ENCODE results near the gene PDLIM5. TPM values are rescaled to one million over a fixed set of nuclear protein-coding genes. Genes with fewer than 3 reads are reported as not detected.

Gene PDLIM5
- total RNA-seq, 1 donor from 2014 or later: 311 TPM

GRCh38 chr4:94420356-94420755 lies 31.4 kb upstream of the PDLIM5 start:
- H3K36me3 ChIP-seq (ENCODE audit: control insufficient read depth in 3 of 3, insufficient read depth in 3 of 3, low read length in 3 of 3): no peaks in the 10 kb centered on the region
- H3K9me3 ChIP-seq (ENCODE audit: control insufficient read depth in 3 of 3, low read length in 3 of 3): peaks cover 0 to 3% (median 0%) of the 10 kb centered on the region in 3 donors
- no peak overlapping the region for H3K9ac ChIP-seq (ENCODE audit: low read depth in 1 of 3, low read length in 3 of 3)
- H3K27me3 ChIP-seq (ENCODE audit: control insufficient read depth in 3 of 3, insufficient read depth in 3 of 3, low read length in 3 of 3): no peaks in the 10 kb centered on the region
- no peak overlapping the region for H3K27ac ChIP-seq (ENCODE audit: low read depth, low read length)
- peaks cover 0 to 2% (median 0%) of the 10 kb centered on the region in 3 donors for H3K4me1 ChIP-seq (ENCODE audit: control insufficient read depth in 3 of 3, insufficient read depth in 3 of 3, low read length in 3 of 3)
- no peak overlapping the region for H3K4me3 ChIP-seq (ENCODE audit: low read length in 3 of 3)

DNA sequence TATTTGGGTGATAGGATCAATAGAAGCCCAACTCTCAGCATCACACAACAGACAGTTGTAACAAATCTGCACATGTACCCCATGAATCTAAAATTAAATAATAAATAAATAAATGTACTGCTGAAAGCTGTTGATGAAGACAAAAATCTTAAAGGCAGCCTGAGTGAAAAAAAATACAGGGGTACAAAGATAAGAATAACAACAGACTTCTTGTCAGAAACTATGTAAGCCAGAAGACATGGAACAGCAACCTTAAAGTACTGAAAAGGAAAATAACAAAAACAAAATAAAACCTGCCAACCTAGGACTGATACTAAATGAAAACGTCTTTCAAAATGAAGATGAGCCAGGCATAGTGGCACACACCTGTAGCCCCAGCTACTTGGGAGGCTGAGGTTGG lies 25.0 kb upstream of the PDLIM5 start:
- H3K4me3 ChIP-seq (ENCODE audit: low read length in 3 of 3): no peak overlapping the region
- no peak overlapping the region for H3K27ac ChIP-seq (ENCODE audit: low read depth, low read length)
- H3K4me1 ChIP-seq (ENCODE audit: control insufficient read depth in 3 of 3, insufficient read depth in 3 of 3, low read length in 3 of 3): peaks cover 0 to 9% (median 8%) of the 10 kb centered on the region in 3 donors
- H3K9ac ChIP-seq (ENCODE audit: low read depth in 1 of 3, low read length in 3 of 3): no peak overlapping the region
- H3K9me3 ChIP-seq (ENCODE audit: control insufficient read depth in 3 of 3, low read length in 3 of 3): peaks cover 0 to 7% (median 1%) of the 10 kb centered on the region in 3 donors
- H3K27me3 ChIP-seq (ENCODE audit: control insufficient read depth in 3 of 3, insufficient read depth in 3 of 3, low read length in 3 of 3): no peaks in the 10 kb centered on the region
- H3K36me3 ChIP-seq (ENCODE audit: control insufficient read depth in 3 of 3, insufficient read depth in 3 of 3, low read length in 3 of 3): no peaks in the 10 kb centered on the region

- no peaks in the 10 kb centered on the region for H3K27me3 ChIP-seq (ENCODE audit: control insufficient read depth in 3 of 3, insufficient read depth in 3 of 3, low read length in 3 of 3)
- H3K4me3 ChIP-seq (ENCODE audit: low read length in 3 of 3): peak overlapping the region in 1 of 3 donors; percentile 15
- H3K27ac ChIP-seq (ENCODE audit: low read depth, low read length): peak overlapping the region; percentile 86
- H3K9ac ChIP-seq (ENCODE audit: low read depth in 1 of 3, low read length in 3 of 3): peak overlapping the region in 1 of 3 donors; percentile 60
- H3K36me3 ChIP-seq (ENCODE audit: control insufficient read depth in 3 of 3, insufficient read depth in 3 of 3, low read length in 3 of 3): no peaks in the 10 kb centered on the region
- H3K4me1 ChIP-seq (ENCODE audit: control insufficient read depth in 3 of 3, insufficient read depth in 3 of 3, low read length in 3 of 3): peaks cover 0 to 9% (median 8%) of the 10 kb centered on the region in 3 donors
- peaks cover 0 to 7% (median 1%) of the 10 kb centered on the region in 3 donors for H3K9me3 ChIP-seq (ENCODE audit: control insufficient read depth in 3 of 3, low read length in 3 of 3)
These were observed 22.9 kb upstream of the PDLIM5 start for GRCh38 chr4:94428884-94429283.

- Histone ChIP-seq H3K9ac (ENCODE audit: low read depth in 1 of 3, low read length in 3 of 3) (no peak overlapping the region), H3K27ac (ENCODE audit: low read depth, low read length) (peak overlapping the region; percentile 86), H3K9me3 (ENCODE audit: control insufficient read depth in 3 of 3, low read length in 3 of 3) (peaks cover 0 to 7% (median 1%) of the 10 kb centered on the region in 3 donors), H3K27me3 (ENCODE audit: control insufficient read depth in 3 of 3, insufficient read depth in 3 of 3, low read length in 3 of 3) (no peaks in the 10 kb centered on the region), H3K4me1 (ENCODE audit: control insufficient read depth in 3 of 3, insufficient read depth in 3 of 3, low read length in 3 of 3) (peaks cover 0 to 9% (median 8%) of the 10 kb centered on the region in 3 donors), H3K36me3 (ENCODE audit: control insufficient read depth in 3 of 3, insufficient read depth in 3 of 3, low read length in 3 of 3) (no peaks in the 10 kb centered on the region), H3K4me3 (ENCODE audit: low read length in 3 of 3) (no peak overlapping the region)
These were observed 21.3 kb upstream of the PDLIM5 start for GRCh38 chr4:94430406-94430805.

GRCh38 chr4:94431388-94431787 lies 20.4 kb upstream of the PDLIM5 start:
- peaks cover 0 to under 1% (median 0%) of the 10 kb centered on the region in 3 donors for H3K9me3 ChIP-seq (ENCODE audit: control insufficient read depth in 3 of 3, low read length in 3 of 3)
- H3K9ac ChIP-seq (ENCODE audit: low read depth in 1 of 3, low read length in 3 of 3): no peak overlapping the region
- H3K4me1 ChIP-seq (ENCODE audit: control insufficient read depth in 3 of 3, insufficient read depth in 3 of 3, low read length in 3 of 3): peaks cover 0 to 9% (median 8%) of the 10 kb centered on the region in 3 donors
- H3K27me3 ChIP-seq (ENCODE audit: control insufficient read depth in 3 of 3, insufficient read depth in 3 of 3, low read length in 3 of 3): no peaks in the 10 kb centered on the region
- no peak overlapping the region for H3K27ac ChIP-seq (ENCODE audit: low read depth, low read length)
- H3K36me3 ChIP-seq (ENCODE audit: control insufficient read depth in 3 of 3, insufficient read depth in 3 of 3, low read length in 3 of 3): no peaks in the 10 kb centered on the region
- no peak overlapping the region for H3K4me3 ChIP-seq (ENCODE audit: low read length in 3 of 3)

DNA sequence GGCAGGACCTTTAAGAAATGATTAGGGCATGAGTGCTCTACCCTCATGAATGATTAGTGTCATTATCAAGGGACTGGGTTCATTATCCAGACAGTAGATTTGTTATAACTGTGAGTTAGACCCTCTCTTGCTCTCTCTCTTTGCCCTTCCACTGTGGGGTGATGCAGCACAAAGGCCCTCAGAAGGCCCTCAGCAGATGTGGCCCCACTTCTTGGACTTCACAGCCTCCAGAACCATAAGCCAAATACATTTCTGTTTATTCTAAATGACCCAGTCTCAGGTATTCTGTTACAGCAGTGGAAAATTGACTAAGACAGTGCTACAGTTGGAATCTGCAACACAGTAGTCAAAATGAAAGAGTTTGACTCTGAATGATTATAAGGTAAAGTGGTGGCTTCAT lies 17.2 kb upstream of the PDLIM5 start:
- Histone ChIP-seq H3K27me3 (ENCODE audit: control insufficient read depth in 3 of 3, insufficient read depth in 3 of 3, low read length in 3 of 3) (no peaks in the 10 kb centered on the region), H3K4me3 (ENCODE audit: low read length in 3 of 3) (no peak overlapping the region), H3K4me1 (ENCODE audit: control insufficient read depth in 3 of 3, insufficient read depth in 3 of 3, low read length in 3 of 3) (no peaks in the 10 kb centered on the region), H3K9me3 (ENCODE audit: control insufficient read depth in 3 of 3, low read length in 3 of 3) (no peaks in the 10 kb centered on the region), H3K36me3 (ENCODE audit: control insufficient read depth in 3 of 3, insufficient read depth in 3 of 3, low read length in 3 of 3) (no peaks in the 10 kb centered on the region), H3K27ac (ENCODE audit: low read depth, low read length) (no peak overlapping the region), H3K9ac (ENCODE audit: low read depth in 1 of 3, low read length in 3 of 3) (no peak overlapping the region)

DNA sequence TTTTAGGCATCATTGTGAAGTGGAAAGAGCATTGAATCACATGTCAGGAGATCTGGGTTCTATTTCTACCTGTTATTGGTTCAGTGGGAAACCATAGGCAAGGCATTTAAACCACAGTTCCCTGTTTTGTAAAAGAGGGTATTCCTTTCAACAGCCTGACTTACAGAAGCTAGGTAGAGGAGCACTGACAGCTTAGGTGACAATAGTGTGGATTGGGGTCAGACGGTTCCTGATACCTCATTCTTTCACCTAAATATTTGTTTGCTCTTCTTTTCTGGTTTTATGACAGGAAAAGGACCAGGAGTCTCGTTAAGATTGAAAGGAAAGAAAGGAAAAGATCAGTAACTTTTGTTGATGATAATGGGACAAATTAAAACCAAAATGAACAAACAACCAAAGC lies 15.9 kb upstream of the PDLIM5 start:
- H3K9ac ChIP-seq (ENCODE audit: low read depth in 1 of 3, low read length in 3 of 3): no peak overlapping the region
- no peak overlapping the region for H3K4me3 ChIP-seq (ENCODE audit: low read length in 3 of 3)
- no peaks in the 10 kb centered on the region for H3K9me3 ChIP-seq (ENCODE audit: control insufficient read depth in 3 of 3, low read length in 3 of 3)
- H3K27ac ChIP-seq (ENCODE audit: low read depth, low read length): no peak overlapping the region
- no peaks in the 10 kb centered on the region for H3K36me3 ChIP-seq (ENCODE audit: control insufficient read depth in 3 of 3, insufficient read depth in 3 of 3, low read length in 3 of 3)
- no peaks in the 10 kb centered on the region for H3K4me1 ChIP-seq (ENCODE audit: control insufficient read depth in 3 of 3, insufficient read depth in 3 of 3, low read length in 3 of 3)
- H3K27me3 ChIP-seq (ENCODE audit: control insufficient read depth in 3 of 3, insufficient read depth in 3 of 3, low read length in 3 of 3): no peaks in the 10 kb centered on the region

- no peaks in the 10 kb centered on the region for H3K27me3 ChIP-seq (ENCODE audit: control insufficient read depth in 3 of 3, insufficient read depth in 3 of 3, low read length in 3 of 3)
- H3K9ac ChIP-seq (ENCODE audit: low read depth in 1 of 3, low read length in 3 of 3): no peak overlapping the region
- H3K27ac ChIP-seq (ENCODE audit: low read depth, low read length): no peak overlapping the region
- no peak overlapping the region for H3K4me3 ChIP-seq (ENCODE audit: low read length in 3 of 3)
- no peaks in the 10 kb centered on the region for H3K9me3 ChIP-seq (ENCODE audit: control insufficient read depth in 3 of 3, low read length in 3 of 3)
- no peaks in the 10 kb centered on the region for H3K36me3 ChIP-seq (ENCODE audit: control insufficient read depth in 3 of 3, insufficient read depth in 3 of 3, low read length in 3 of 3)
- H3K4me1 ChIP-seq (ENCODE audit: control insufficient read depth in 3 of 3, insufficient read depth in 3 of 3, low read length in 3 of 3): no peaks in the 10 kb centered on the region
These were observed 15.2 kb upstream of the PDLIM5 start for GRCh38 chr4:94436512-94436911.

DNA sequence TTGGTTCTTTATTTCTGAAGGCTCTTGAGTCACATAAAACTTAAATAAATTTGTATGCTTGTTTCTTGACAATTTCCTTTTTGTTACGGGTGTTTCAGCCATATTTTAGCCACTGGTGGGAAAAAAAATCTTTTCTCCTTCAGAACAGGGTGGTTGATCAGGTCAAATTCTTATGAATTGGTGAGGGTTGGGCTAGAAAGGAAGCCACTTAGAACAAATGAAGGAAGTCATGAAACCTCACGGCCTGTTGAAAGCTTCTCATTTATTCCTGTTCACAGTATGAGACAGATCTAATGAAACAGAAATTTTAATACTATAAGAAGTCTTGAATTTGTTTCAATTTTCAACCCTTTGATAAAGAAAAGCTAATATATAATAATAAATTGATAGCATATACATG lies 12.1 kb upstream of the PDLIM5 start:
- no peaks in the 10 kb centered on the region for H3K9me3 ChIP-seq (ENCODE audit: control insufficient read depth in 3 of 3, low read length in 3 of 3)
- peaks cover 0 to 1% (median 0%) of the 10 kb centered on the region in 3 donors for H3K4me1 ChIP-seq (ENCODE audit: control insufficient read depth in 3 of 3, insufficient read depth in 3 of 3, low read length in 3 of 3)
- no peaks in the 10 kb centered on the region for H3K36me3 ChIP-seq (ENCODE audit: control insufficient read depth in 3 of 3, insufficient read depth in 3 of 3, low read length in 3 of 3)
- no peak overlapping the region for H3K9ac ChIP-seq (ENCODE audit: low read depth in 1 of 3, low read length in 3 of 3)
- H3K27ac ChIP-seq (ENCODE audit: low read depth, low read length): no peak overlapping the region
- no peak overlapping the region for H3K4me3 ChIP-seq (ENCODE audit: low read length in 3 of 3)
- H3K27me3 ChIP-seq (ENCODE audit: control insufficient read depth in 3 of 3, insufficient read depth in 3 of 3, low read length in 3 of 3): no peaks in the 10 kb centered on the region

- Histone ChIP-seq H3K4me1 (ENCODE audit: control insufficient read depth in 3 of 3, insufficient read depth in 3 of 3, low read length in 3 of 3) (peaks cover 0 to 6% (median 3%) of the 10 kb centered on the region in 3 donors), H3K36me3 (ENCODE audit: control insufficient read depth in 3 of 3, insufficient read depth in 3 of 3, low read length in 3 of 3) (no peaks in the 10 kb centered on the region), H3K9me3 (ENCODE audit: control insufficient read depth in 3 of 3, low read length in 3 of 3) (no peaks in the 10 kb centered on the region), H3K27ac (ENCODE audit: low read depth, low read length) (peak overlapping the region; percentile 74), H3K4me3 (ENCODE audit: low read length in 3 of 3) (peak overlapping the region in 2 of 3 donors; percentile 24 to 28), H3K9ac (ENCODE audit: low read depth in 1 of 3, low read length in 3 of 3) (peak overlapping the region; percentile 33 to 65 (median 35)), H3K27me3 (ENCODE audit: control insufficient read depth in 3 of 3, insufficient read depth in 3 of 3, low read length in 3 of 3) (no peaks in the 10 kb centered on the region)
These were observed 9.9 kb upstream of the PDLIM5 start for GRCh38 chr4:94441838-94442237.

Data from skeletal muscle tissue (tissue), 4 donors.